IMR-90 (cell line): Measurements from ENCODE around the gene TMOD2. TPM values are rescaled to one million over a fixed set of nuclear protein-coding genes. Genes with fewer than 3 reads are reported as not detected.
A peak's percentile ranks its signal among the peaks of the same experiment; 100 is the strongest.

ENCODE experiments used
- ATAC-seq: fragments of 200-7000 bp; cut with Tn5 transposase; 2 replicates; pipeline ENCODE4 v1.9.1; 2020; ENCODE audit warnings: low read depth, mild to moderate bottlenecking, moderate library complexity
- BruUV-seq: library from RNA; stranded (reverse); fragments of 400-500 nt; replicated peaks from 2 replicates; lab custom pipeline; 2021; lab: Mats Ljungman, UMichigan
- CTCF ChIA-PET: fragments of 300-600 bp; formaldehyde crosslinking; extraction: SDS; loops from one replicate; lab custom pipeline; 2021; ENCODE audit warnings: antibody characterized with exemption; lab: Yijun Ruan, JAX
- POLR2A ChIA-PET: fragments of 300-600 bp; sonication (Branson Sonifier 250); formaldehyde crosslinking; loops from one replicate; lab custom pipeline; 2022; ENCODE audit warnings: antibody characterized with exemption; ENCODE audit not compliant: unreplicated experiment; lab: Charles Lee
- DNase-seq: peaks from one replicate; pipeline ENCODE4 v3.0.0; 2013
- H2AFZ ChIP-seq: replicated peaks from 2 replicates; pipeline ENCODE3; 2013; ENCODE audit warnings: low read length, mild to moderate bottlenecking; ENCODE audit not compliant: poor library complexity
- H2AK5ac ChIP-seq: 2 replicates; pipeline ENCODE4 v1.6.1; 2013; ENCODE audit warnings: low read depth, low read length, inconsistent platforms
- H2AK9ac ChIP-seq: replicated peaks from 2 replicates; pipeline ENCODE3; 2013; ENCODE audit warnings: mild to moderate bottlenecking, low read depth, low read length, moderate library complexity; ENCODE audit not compliant: poor library complexity
- H2BK120ac ChIP-seq: 2 replicates; pipeline ENCODE4 v1.6.1; 2013; ENCODE audit warnings: low read depth, low read length, inconsistent platforms
- H2BK15ac ChIP-seq: 3 replicates; pipeline ENCODE4 v1.6.1; 2013; ENCODE audit warnings: low read depth, low read length, inconsistent platforms
- H2BK20ac ChIP-seq: 2 replicates; pipeline ENCODE4 v1.6.1; 2013; ENCODE audit warnings: low read depth, mild to moderate bottlenecking, inconsistent platforms, low read length, moderate library complexity
- H2BK5ac ChIP-seq: 2 replicates; pipeline ENCODE4 v1.6.1; 2013; ENCODE audit warnings: mild to moderate bottlenecking, low read depth, low read length, inconsistent platforms; ENCODE audit not compliant: poor library complexity, severe bottlenecking
- H3K14ac ChIP-seq: replicated peaks from 2 replicates; pipeline ENCODE4 v1.6.1; 2013; ENCODE audit warnings: low read depth, low read length, inconsistent platforms
- H3K18ac ChIP-seq: 2 replicates; pipeline ENCODE4 v1.6.1; 2013; ENCODE audit warnings: low read depth, low read length, control low read depth
- H3K23ac ChIP-seq: 2 replicates; pipeline ENCODE4 v1.6.1; 2013; ENCODE audit warnings: low read depth, low read length, inconsistent platforms
- H3K27ac ChIP-seq: 2 replicates; pipeline ENCODE4 v1.5.1; 2013; ENCODE audit warnings: mild to moderate bottlenecking, control low read depth, low read length; ENCODE audit not compliant: insufficient read depth
- H3K27me3 ChIP-seq: 2 replicates; pipeline ENCODE4 v1.6.1; 2013; ENCODE audit warnings: low read length; ENCODE audit not compliant: control insufficient read depth, insufficient read depth
- H3K36me3 ChIP-seq: 2 replicates; pipeline ENCODE4 v1.6.1; 2013; ENCODE audit warnings: low read length, mixed read lengths; ENCODE audit not compliant: control insufficient read depth, insufficient read depth
- H3K4ac ChIP-seq: 2 replicates; pipeline ENCODE4 v1.6.1; 2013; ENCODE audit warnings: low read depth, low read length, inconsistent platforms
- H3K4me1 ChIP-seq: 2 replicates; pipeline ENCODE4 v1.6.1; 2013; ENCODE audit warnings: low read length, mixed read lengths; ENCODE audit not compliant: control insufficient read depth, insufficient read depth
- H3K4me2 ChIP-seq: 2 replicates; pipeline ENCODE4 v1.6.1; 2013; ENCODE audit warnings: low read depth, mild to moderate bottlenecking, control low read depth, low read length, moderate library complexity
- H3K4me3 ChIP-seq: 2 replicates; pipeline ENCODE4 v1.5.1; 2013; ENCODE audit warnings: low read depth, mild to moderate bottlenecking, control low read depth, low read length, moderate library complexity; ENCODE audit not compliant: insufficient read depth
- H3K56ac ChIP-seq: 2 replicates; pipeline ENCODE4 v1.6.1; 2013; ENCODE audit warnings: low read length, inconsistent platforms; ENCODE audit not compliant: insufficient read depth; ENCODE audit errors: extremely low read depth
- H3K79me1 ChIP-seq, 2 experiments: 2 replicates each; pipeline ENCODE4 v1.6.1; 2013; ENCODE audit warnings: low read length in 2 of 2, inconsistent platforms in 1 of 2, low read depth in 1 of 2
- H3K9ac ChIP-seq: 2 replicates; pipeline ENCODE4 v1.6.1; 2013; ENCODE audit warnings: low read depth, low read length, control low read depth
- H3K9me1 ChIP-seq: 2 replicates; pipeline ENCODE4 v1.6.1; 2013; ENCODE audit warnings: low read length, inconsistent platforms; ENCODE audit not compliant: insufficient read depth
- H3K9me3 ChIP-seq: 2 replicates; pipeline ENCODE4 v1.6.1; 2013; ENCODE audit warnings: low read length; ENCODE audit not compliant: control insufficient read depth, insufficient read depth
- H4K20me1 ChIP-seq: 2 replicates; pipeline ENCODE4 v1.6.1; 2013; ENCODE audit warnings: low read length, inconsistent platforms; ENCODE audit not compliant: insufficient read depth
- H4K5ac ChIP-seq: 2 replicates; pipeline ENCODE4 v1.6.1; 2013; ENCODE audit warnings: mild to moderate bottlenecking, low read depth, low read length, control low read depth
- H4K8ac ChIP-seq, 2 experiments: 2 replicates each; pipeline ENCODE4 v1.6.1; 2013; ENCODE audit warnings: low read depth in 2 of 2, low read length in 2 of 2, control low read depth in 1 of 2, inconsistent platforms in 1 of 2
- H4K91ac ChIP-seq: 2 replicates; pipeline ENCODE4 v1.6.1; 2013; ENCODE audit warnings: low read depth, low read length, inconsistent platforms; ENCODE audit not compliant: insufficient read depth
- CHD1 ChIP-seq: IDR thresholded peaks from 2 replicates; pipeline ENCODE4 v1.6.1; 2012; ENCODE audit warnings: low read depth, low read length, improper control_type of control experiment
- MAFK ChIP-seq: IDR thresholded peaks from 2 replicates; pipeline ENCODE4 v1.6.1; 2012; ENCODE audit warnings: low read depth, low read length, improper control_type of control experiment
- MAZ ChIP-seq: IDR thresholded peaks from 2 replicates; pipeline ENCODE4 v1.6.1; 2012; ENCODE audit warnings: low read depth, mild to moderate bottlenecking, low read length, improper control_type of control experiment, moderate library complexity, borderline replicate concordance
- NFE2L2 ChIP-seq: fragments of 150-350 bp; IDR thresholded peaks from 2 replicates; pipeline ENCODE4 v1.6.1; 2016; ENCODE audit warnings: low read depth, mild to moderate bottlenecking, low read length
- RCOR1 ChIP-seq: IDR thresholded peaks from 2 replicates; pipeline ENCODE4 v1.6.1; 2012; ENCODE audit warnings: mild to moderate bottlenecking, low read length, improper control_type of control experiment; ENCODE audit not compliant: insufficient replicate concordance
- WGBS, 2 experiments: methylation state at CpG; one replicate each; pipeline versions ENCODE4 v1.1.5 to v1.1.7; 2013; ENCODE audit warnings: missing lambda C conversion rate in 2 of 2; ENCODE audit not compliant: insufficient read length in 1 of 2; ENCODE audit errors: extremely low coverage in 2 of 2; 5-methylcytosine and 5-hydroxymethylcytosine counted together
- dilution Hi-C: fragments of 300-500 bp; cut with HindIII; formaldehyde crosslinking; loops from one replicate; pipeline ENCODE4 v1.14.3; 2018; ENCODE audit warnings: low sequenced_read_pairs; ENCODE audit not compliant: unreplicated experiment
- in situ Hi-C: fragments of 300-500 bp; cut with MboI; formaldehyde crosslinking; loops from 3 replicates; pipeline ENCODE4 v1.14.3; 2019; ENCODE audit warnings: low sequenced_read_pairs, inconsistent platforms, mixed read lengths
- intact Hi-C: fragments of 100-400 bp; cut with micrococcal nuclease; formaldehyde crosslinking; loops from 2 replicates; pipeline ENCODE4 v1.10.0; 2022
- polyA plus RNA-seq, 3 experiments: library from polyadenylated mRNA; depleted of rRNA; stranded (reverse); fragments of >200 nt; gene quantifications; 2 replicates each; pipeline ENCODE4 v1.2.3, GENCODE V29; 2012; ENCODE audit warnings: low replicate concordance in 1 of 3
- total RNA-seq: library from RNA; depleted of rRNA; stranded (reverse); fragments of >200 nt; gene quantifications from 2 replicates; pipeline ENCODE4 v1.2.3, GENCODE V29; 2012
- TF ChIP-seq, protein P1 (sequence below): fragments of 150-350 bp; IDR thresholded peaks from 2 replicates; pipeline ENCODE4 v1.6.1; 2017; ENCODE audit warnings: mild to moderate bottlenecking, antibody characterized with exemption, low read length, low read depth
- TF ChIP-seq, protein P2 (sequence below): conservative IDR thresholded peaks from 2 replicates; pipeline ENCODE4 v1.5.1; 2012; ENCODE audit warnings: mild to moderate bottlenecking, low read depth, low read length, improper control_type of control experiment

Gene TMOD2
- total and polyA plus RNA-seq, 2 of the 4 experiments (the other 2 are of a cell fraction), result 2.8 to 5.4 TPM

DNA sequence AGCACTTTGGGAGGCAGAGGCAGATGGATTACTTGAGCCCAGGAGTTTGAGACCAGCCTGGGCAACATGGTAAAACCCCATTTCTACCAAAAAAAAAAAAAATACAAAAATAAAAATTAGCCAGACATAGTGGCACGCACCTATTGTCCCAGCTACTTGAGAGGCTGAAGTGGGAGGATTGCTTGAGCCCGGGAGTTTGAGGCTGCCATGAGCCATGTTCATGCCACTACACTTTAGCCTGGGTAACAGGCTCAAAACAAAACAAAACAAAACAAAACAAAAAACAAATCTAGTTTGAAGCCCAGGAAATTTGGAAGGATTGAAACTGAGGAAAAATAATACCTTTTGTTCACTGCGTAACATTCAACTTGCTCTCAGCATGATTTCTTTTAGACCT is 94.7 kb downstream of the TMOD2 start:
- intact Hi-C loops (no loop called here), in situ Hi-C loops (no loop called here), dilution Hi-C loops (no loop called here)
- peak overlapping the region in 1 of 2 experiments; percentile 38; a peak in 1 of 4 replicates for H4K8ac ChIP-seq
- H4K5ac ChIP-seq, result peak overlapping the region; percentile 30; the same call in 1 of the 2 replicates
- 0 out of 2 replicates have a peak overlapping the region, but pooled peaks have one; percentile 17 for H3K23ac ChIP-seq
- no peaks in the 10 kb centered on the region for H3K9me3 ChIP-seq
- 0 out of 2 replicates have a peak overlapping the region, but pooled peaks have one; percentile 55 for H3K18ac ChIP-seq
- ATAC-seq, result no peak
- CTCF ChIA-PET, result no interaction called here
- H2BK15ac ChIP-seq, result no peak overlapping the region
- no peak overlapping the region for H2BK120ac ChIP-seq
- H3K14ac ChIP-seq, result 0 out of 2 replicates have a peak overlapping the region, but pooled peaks have one; percentile 21
- no peak overlapping the region for H2AFZ ChIP-seq
- H3K4me3 ChIP-seq, result no peak overlapping the region
- no peaks in the 10 kb centered on the region for H3K36me3 ChIP-seq
- peaks cover 88% of the 10 kb centered on the region; the same call in 1 of the 2 replicates for H4K20me1 ChIP-seq
- H4K91ac ChIP-seq, result no peak overlapping the region
- no peak overlapping the region for H2BK20ac ChIP-seq
- peaks cover 24% of the 10 kb centered on the region for H3K9me1 ChIP-seq
- peak overlapping the region; percentile 24; the same call in 1 of the 2 replicates for H3K56ac ChIP-seq
- H3K9ac ChIP-seq, result no peak overlapping the region
- no TSS peak for BruUV-seq
- no peaks in the 10 kb centered on the region for H3K27me3 ChIP-seq
- no peak for DNase-seq
- no peak overlapping the region for H3K4ac ChIP-seq
- H3K4me2 ChIP-seq, result peak overlapping the region; percentile 52
- peaks cover 20 to 89% of the 10 kb centered on the region in 2 experiments for H3K79me1 ChIP-seq
- H2AK9ac ChIP-seq, result no peak overlapping the region
- H3K27ac ChIP-seq, result peak overlapping the region; percentile 70
- peak overlapping the region; percentile 20 for H2BK5ac ChIP-seq
- TF ChIP-seq NFE2L2, result no peak
- TF ChIP-seq, protein P1, sequence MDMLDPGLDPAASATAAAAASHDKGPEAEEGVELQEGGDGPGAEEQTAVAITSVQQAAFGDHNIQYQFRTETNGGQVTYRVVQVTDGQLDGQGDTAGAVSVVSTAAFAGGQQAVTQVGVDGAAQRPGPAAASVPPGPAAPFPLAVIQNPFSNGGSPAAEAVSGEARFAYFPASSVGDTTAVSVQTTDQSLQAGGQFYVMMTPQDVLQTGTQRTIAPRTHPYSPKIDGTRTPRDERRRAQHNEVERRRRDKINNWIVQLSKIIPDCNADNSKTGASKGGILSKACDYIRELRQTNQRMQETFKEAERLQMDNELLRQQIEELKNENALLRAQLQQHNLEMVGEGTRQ, result no peak
- no peak for TF ChIP-seq MAFK
- TF ChIP-seq, protein P2, sequence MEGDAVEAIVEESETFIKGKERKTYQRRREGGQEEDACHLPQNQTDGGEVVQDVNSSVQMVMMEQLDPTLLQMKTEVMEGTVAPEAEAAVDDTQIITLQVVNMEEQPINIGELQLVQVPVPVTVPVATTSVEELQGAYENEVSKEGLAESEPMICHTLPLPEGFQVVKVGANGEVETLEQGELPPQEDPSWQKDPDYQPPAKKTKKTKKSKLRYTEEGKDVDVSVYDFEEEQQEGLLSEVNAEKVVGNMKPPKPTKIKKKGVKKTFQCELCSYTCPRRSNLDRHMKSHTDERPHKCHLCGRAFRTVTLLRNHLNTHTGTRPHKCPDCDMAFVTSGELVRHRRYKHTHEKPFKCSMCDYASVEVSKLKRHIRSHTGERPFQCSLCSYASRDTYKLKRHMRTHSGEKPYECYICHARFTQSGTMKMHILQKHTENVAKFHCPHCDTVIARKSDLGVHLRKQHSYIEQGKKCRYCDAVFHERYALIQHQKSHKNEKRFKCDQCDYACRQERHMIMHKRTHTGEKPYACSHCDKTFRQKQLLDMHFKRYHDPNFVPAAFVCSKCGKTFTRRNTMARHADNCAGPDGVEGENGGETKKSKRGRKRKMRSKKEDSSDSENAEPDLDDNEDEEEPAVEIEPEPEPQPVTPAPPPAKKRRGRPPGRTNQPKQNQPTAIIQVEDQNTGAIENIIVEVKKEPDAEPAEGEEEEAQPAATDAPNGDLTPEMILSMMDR, result no peak
- no peak for TF ChIP-seq CHD1
- no peak for TF ChIP-seq RCOR1
- TF ChIP-seq MAZ, result no peak
- H2AK5ac ChIP-seq, result no peak overlapping the region
- peaks cover 20% of the 10 kb centered on the region for H3K4me1 ChIP-seq
- POLR2A ChIA-PET, result no interaction called here
- no CpG with 5 or more reads among the region's 3 CpGs for WGBS, 2 experiments
